HCT116 (cell line): Measurements from ENCODE around the gene FMR1. TPM values are rescaled to one million over a fixed set of nuclear protein-coding genes. Genes with fewer than 3 reads are reported as not detected.

Experiments
- ATAC-seq: fragments of 200-7000 bp; cut with Tn5 transposase; 2 replicates; pipeline ENCODE4 v1.9.1; 2020; ENCODE audit warnings: mild to moderate bottlenecking, moderate library complexity
- BruUV-seq: library from RNA; stranded (reverse); fragments of 400-500 nt; replicated peaks from 2 replicates; lab custom pipeline; 2021; lab: Mats Ljungman, UMichigan
- CTCF ChIA-PET: fragments of 300-600 bp; sonication (Branson Sonifier 250); formaldehyde crosslinking; loops from one replicate; lab custom pipeline; 2021; ENCODE audit warnings: antibody characterized with exemption; lab: Charles Lee
- POLR2A ChIA-PET: fragments of 300-600, 350-600 bp; sonication (Branson Sonifier 250); formaldehyde crosslinking; loops from one replicate; lab custom pipeline; 2021; ENCODE audit warnings: antibody characterized with exemption; lab: Charles Lee
- RAD21 ChIA-PET, 2 experiments: fragments of 300-600 bp; sonication (Branson Sonifier 250); formaldehyde crosslinking; loops; one replicate each; lab custom pipeline; 2023; ENCODE audit warnings: low total read pairs in 2 of 2; ENCODE audit not compliant: uncharacterized antibody in 2 of 2, unreplicated experiment in 2 of 2, low non-redundant PET in 1 of 2; lab: Charles Lee
- DNase-seq: peaks from one replicate; pipeline ENCODE4 v3.0.0-alpha.2; 2010; ENCODE audit warnings: low read depth, low spot score
- H2AFZ ChIP-seq: fragments of 200-600 bp; shearing (Covaris generic), sonication (generic); 2 replicates; pipeline ENCODE4 v1.6.1; 2017; ENCODE audit warnings: low read depth, mixed run types, mixed read lengths, antibody characterized with exemption, low read length; ENCODE audit not compliant: poor library complexity, severe bottlenecking
- H3K27ac ChIP-seq: 2 replicates; pipeline ENCODE4 v1.5.1; 2012; ENCODE audit warnings: low read depth, low read length
- H3K27me3 ChIP-seq: fragments of 200-600 bp; sonication (generic); 2 replicates; pipeline ENCODE4 v1.6.1; 2016; ENCODE audit warnings: mixed run types, low read length, mixed read lengths; ENCODE audit not compliant: insufficient read depth
- H3K36me3 ChIP-seq, 2 experiments: fragments of 200-500 bp in 1 of 2; fragments of 200-600 bp in 1 of 2; sonication (Bioruptor generic) in 1 of 2; sonication (generic) in 1 of 2; 2 replicates each; pipeline versions ENCODE4 v1.5.1 to v1.6.1; 2014 to 2016; ENCODE audit warnings: low read length in 2 of 2, inconsistent platforms in 1 of 2, mixed read lengths in 1 of 2, mixed run types in 1 of 2; ENCODE audit not compliant: insufficient read depth in 2 of 2, control insufficient read depth in 1 of 2
- H3K4me1 ChIP-seq, 2 experiments: fragments of 200-600 bp in 1 of 2; sonication (generic) in 1 of 2; 2 replicates each; pipeline versions ENCODE4 v1.5.1 to v1.6.1; 2012 to 2017; ENCODE audit warnings: low read length in 2 of 2, inconsistent platforms in 1 of 2, mild to moderate bottlenecking in 1 of 2, mixed read lengths in 1 of 2, mixed run types in 1 of 2, moderate library complexity in 1 of 2; ENCODE audit not compliant: insufficient read depth in 2 of 2, control insufficient read depth in 1 of 2
- H3K4me2 ChIP-seq: fragments of 200-600 bp; sonication (generic); 2 replicates; pipeline ENCODE4 v1.6.1; 2017; ENCODE audit warnings: mixed run types, low read length, mixed read lengths
- H3K4me3 ChIP-seq, 2 experiments: fragments of 200-600 bp in 1 of 2; sonication (generic) in 1 of 2; replicated peaks in 1 of 2; 2 replicates each; pipeline ENCODE4 v1.5.1; 2011 to 2016; ENCODE audit warnings: low read length in 2 of 2, control low read depth in 1 of 2, low read depth in 1 of 2, mild to moderate bottlenecking in 1 of 2, mixed read lengths in 1 of 2, mixed run types in 1 of 2
- H3K79me2 ChIP-seq: fragments of 200-600 bp; sonication (generic); 2 replicates; pipeline ENCODE4 v1.6.1; 2017; ENCODE audit warnings: mild to moderate bottlenecking, mixed run types, low read length, moderate library complexity, mixed read lengths; ENCODE audit not compliant: insufficient read depth
- H3K9ac ChIP-seq: fragments of 200-600 bp; sonication (generic); 2 replicates; pipeline ENCODE4 v1.6.1; 2016; ENCODE audit warnings: low read length, mixed read lengths
- H3K9me2 ChIP-seq: fragments of 200-600 bp; sonication (generic), shearing (Covaris generic); 2 replicates; pipeline ENCODE4 v1.6.1; 2017; ENCODE audit warnings: mixed run types, mild to moderate bottlenecking, moderate library complexity; ENCODE audit not compliant: insufficient read depth
- H3K9me3 ChIP-seq, 2 experiments: fragments of 200-500 bp in 1 of 2; fragments of 200-600 bp in 1 of 2; sonication (Bioruptor generic) in 1 of 2; sonication (generic) in 1 of 2; 2 replicates each; pipeline ENCODE4 v1.6.1; 2014 to 2017; ENCODE audit warnings: low read length in 2 of 2, mixed read lengths in 2 of 2, inconsistent platforms in 1 of 2, low read depth in 1 of 2, mild to moderate bottlenecking in 1 of 2, mixed run types in 1 of 2, moderate library complexity in 1 of 2; ENCODE audit not compliant: control insufficient read depth in 1 of 2, insufficient read depth in 1 of 2
- H4K20me1 ChIP-seq: fragments of 200-600 bp; sonication (generic), shearing (Covaris generic); 2 replicates; pipeline ENCODE4 v1.6.1; 2017; ENCODE audit warnings: mixed run types, mild to moderate bottlenecking, moderate library complexity; ENCODE audit not compliant: insufficient read depth
- CEBPB ChIP-seq: IDR thresholded peaks from 2 replicates; pipeline ENCODE4 v1.6.1; 2012; ENCODE audit warnings: low read depth
- EZH2 ChIP-seq: fragments of 200-600 bp; sonication (generic); IDR thresholded peaks from 2 replicates; pipeline ENCODE4 v1.6.1; 2017; ENCODE audit warnings: antibody characterized with exemption, mixed run types
- EZH2phosphoT487 ChIP-seq: fragments of 200-600 bp; IDR thresholded peaks from 2 replicates; pipeline ENCODE4 v1.6.1; 2018; ENCODE audit warnings: antibody characterized with exemption, borderline replicate concordance
- FOSL1 ChIP-seq: IDR thresholded peaks from 2 replicates; pipeline ENCODE4 v1.6.1; 2012; ENCODE audit warnings: low read depth
- MAX ChIP-seq: IDR thresholded peaks from 2 replicates; pipeline ENCODE4 v1.6.1; 2012
- REST ChIP-seq: IDR thresholded peaks from 2 replicates; pipeline ENCODE4 v1.6.1; 2012; ENCODE audit warnings: low read depth
- SIN3A ChIP-seq: IDR thresholded peaks from 2 replicates; pipeline ENCODE4 v1.6.1; 2012; ENCODE audit warnings: low read depth
- SP1 ChIP-seq: IDR thresholded peaks from 2 replicates; pipeline ENCODE4 v1.6.1; 2012; ENCODE audit warnings: low read depth
- SRF ChIP-seq: IDR thresholded peaks from 2 replicates; pipeline ENCODE4 v1.6.1; 2012; ENCODE audit warnings: low read depth
- TCF7L2 ChIP-seq: IDR thresholded peaks from 2 replicates; pipeline ENCODE4 v1.7.0; 2011; ENCODE audit warnings: borderline replicate concordance, inconsistent platforms; ENCODE audit not compliant: insufficient read depth, insufficient read length; ENCODE audit errors: extremely low read depth
- YY1 ChIP-seq: IDR thresholded peaks from 2 replicates; pipeline ENCODE4 v1.6.1; 2011; ENCODE audit warnings: low read length, low read depth, moderate library complexity, mild to moderate bottlenecking; ENCODE audit not compliant: insufficient replicate concordance; ENCODE audit errors: extremely low read depth
- ZBTB33 ChIP-seq: IDR thresholded peaks from 2 replicates; pipeline ENCODE4 v1.6.1; 2011; ENCODE audit warnings: mild to moderate bottlenecking, low read length, moderate library complexity; ENCODE audit not compliant: insufficient replicate concordance; ENCODE audit errors: extremely low read depth
- intact Hi-C: fragments of 100-400 bp; cut with micrococcal nuclease; formaldehyde crosslinking; loops from 2 replicates; pipeline ENCODE4 v1.10.0; 2022
- total RNA-seq: library from RNA; stranded (reverse); gene quantifications from one replicate; pipeline ENCODE4 v1.2.1, GENCODE V29; 2021; ENCODE audit not compliant: unreplicated experiment

The FMR1 gene
- total RNA-seq, 1 experiment from 2014 or later = 31.1 TPM

GRCh38 chrX:147902270-147902669 lies 9.4 kb upstream of the FMR1 start:
- ChIA-PET POLR2A (no interaction called here), RAD21 (no interaction called here), CTCF (no interaction called here)
- Histone ChIP-seq H4K20me1 (no peaks in the 10 kb centered on the region), H3K9me2 (no peaks in the 10 kb centered on the region), H3K4me3 (no peak overlapping the region), H3K36me3 (no peaks in the 10 kb centered on the region), H3K4me1 (no peaks in the 10 kb centered on the region), H3K27ac (no peak overlapping the region), H3K27me3 (no peaks in the 10 kb centered on the region), H3K9me3 (no peaks in the 10 kb centered on the region), H3K79me2 (no peaks in the 10 kb centered on the region), H3K9ac (no peak overlapping the region), H2AFZ (no peak overlapping the region), H3K4me2 (no peak overlapping the region)
- TF ChIP-seq SIN3A = no peak
- TF ChIP-seq EZH2 = no peak
- TF ChIP-seq SRF = no peak
- no peak for TF ChIP-seq SP1
- no peak for TF ChIP-seq REST
- TF ChIP-seq ZBTB33 = no peak
- no peak for TF ChIP-seq CEBPB
- TF ChIP-seq YY1 = no peak
- TF ChIP-seq EZH2phosphoT487 = no peak
- TF ChIP-seq TCF7L2 = no peak
- TF ChIP-seq MAX = no peak
- TF ChIP-seq FOSL1 = no peak
- DNase-seq (no peak), ATAC-seq (no peak)
- intact Hi-C loops = no loop called here
- no TSS peak for BruUV-seq
